ENCODE results near the gene NRTN.

Gene NRTN

GRCh38 chr19:5867201-5868136, 62.6 kb downstream of the NRTN start:
- DNase-seq (ENCODE audit: low read depth in 2 of 2) = no peak

- no peak for DNase-seq (ENCODE audit: low read depth in 2 of 2)
Measured at GRCh38 chr19:5870986-5871394, 66.1 kb downstream of the NRTN start.

GRCh38 chr19:5873617-5874199, 68.8 kb downstream of the NRTN start:
- DNase-seq (ENCODE audit: low read depth in 2 of 2) = no peak

- DNase-seq (ENCODE audit: low read depth in 2 of 2) = peak in 1 of 2 experiments; percentile 6
Measured at GRCh38 chr19:5874496-5874895, 69.6 kb downstream of the NRTN start.

GRCh38 chr19:5877427-5877826, 72.6 kb downstream of the NRTN start:
- DNase-seq (ENCODE audit: low read depth in 2 of 2) = no peak

GRCh38 chr19:5877882-5878281, 73.0 kb downstream of the NRTN start:
- no peak for DNase-seq (ENCODE audit: low read depth in 2 of 2)

All from fibroblast of skin of left quadriceps (primary cell).